ENCODE results near the gene SLX4. TPM values are rescaled to one million over a fixed set of nuclear protein-coding genes. Genes with fewer than 3 reads are reported as not detected.

Gene SLX4
- total RNA-seq, 1 experiment from 2014 or later = 15.5 TPM

DNA sequence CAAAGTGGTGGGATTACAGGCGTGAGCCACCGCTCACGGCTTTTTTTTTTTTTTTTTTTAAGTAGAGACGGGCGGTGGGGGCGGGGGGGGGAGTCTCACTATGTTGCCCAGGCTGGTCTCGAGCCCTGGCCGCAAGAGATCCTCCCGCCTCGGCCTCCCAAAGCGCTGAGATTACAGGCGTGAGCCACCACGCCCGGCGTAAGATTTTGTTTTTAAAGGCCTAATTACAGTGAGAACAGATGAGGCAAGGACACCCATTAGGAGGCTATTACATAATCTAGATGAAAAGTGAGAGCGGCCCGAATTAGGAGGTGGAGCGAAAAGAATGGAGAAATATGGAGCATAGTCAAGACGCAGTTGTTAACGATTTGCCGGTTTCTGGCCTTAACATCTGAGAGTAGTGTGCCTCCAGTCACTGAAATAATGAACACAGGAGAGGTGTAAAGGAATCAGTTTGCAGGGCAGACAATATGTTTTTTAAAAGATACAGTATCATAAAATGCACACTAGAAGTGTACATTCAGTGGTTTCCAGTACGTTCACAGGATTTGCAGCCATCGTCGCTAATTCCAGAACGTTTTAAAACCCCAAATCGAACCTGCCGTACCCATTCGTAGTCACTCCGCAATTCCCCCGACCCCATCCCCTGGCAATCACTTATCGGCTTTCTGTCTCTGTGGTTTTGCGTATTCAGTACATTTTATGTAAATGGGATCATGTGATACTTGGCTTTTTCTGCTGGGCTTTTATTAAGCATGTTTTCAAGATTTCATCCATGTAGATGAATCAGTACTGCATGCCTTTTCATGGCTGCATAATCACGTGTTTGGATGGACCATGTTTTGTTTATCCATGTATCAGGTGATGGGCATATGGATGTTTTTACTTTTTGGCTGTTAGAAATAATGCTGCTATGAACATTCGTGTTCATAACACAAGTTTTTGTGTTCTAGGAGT is 1.4 kb upstream of the SLX4 start:
- peaks cover 11% of the 10 kb centered on the region for H3K4me1 ChIP-seq (ENCODE audit: control insufficient read depth, insufficient read depth, low read length)
- peak overlapping the region; percentile 81 for H3K27ac ChIP-seq (ENCODE audit: low read length)
- no peaks in the 10 kb centered on the region for H3K27me3 ChIP-seq (ENCODE audit: control insufficient read depth, insufficient read depth, low read length)
- H3K36me3 ChIP-seq (ENCODE audit: control insufficient read depth, insufficient read depth, low read length) = peaks cover 3% of the 10 kb centered on the region; the same call in 1 of the 2 replicates
- TF ChIP-seq SIN3A (IDR thresholded peaks at IDR 0.05; ENCODE audit: borderline replicate concordance, insufficient read depth, low read depth, low read length) (no peak), TCF7L2 (IDR thresholded peaks at IDR 0.05; ENCODE audit: low read depth, low read length) (no peak), POLR2AphosphoS5 (IDR thresholded peaks at IDR 0.05; ENCODE audit: low read depth, low read length) (no peak)
- TF ChIP-seq, protein P1, sequence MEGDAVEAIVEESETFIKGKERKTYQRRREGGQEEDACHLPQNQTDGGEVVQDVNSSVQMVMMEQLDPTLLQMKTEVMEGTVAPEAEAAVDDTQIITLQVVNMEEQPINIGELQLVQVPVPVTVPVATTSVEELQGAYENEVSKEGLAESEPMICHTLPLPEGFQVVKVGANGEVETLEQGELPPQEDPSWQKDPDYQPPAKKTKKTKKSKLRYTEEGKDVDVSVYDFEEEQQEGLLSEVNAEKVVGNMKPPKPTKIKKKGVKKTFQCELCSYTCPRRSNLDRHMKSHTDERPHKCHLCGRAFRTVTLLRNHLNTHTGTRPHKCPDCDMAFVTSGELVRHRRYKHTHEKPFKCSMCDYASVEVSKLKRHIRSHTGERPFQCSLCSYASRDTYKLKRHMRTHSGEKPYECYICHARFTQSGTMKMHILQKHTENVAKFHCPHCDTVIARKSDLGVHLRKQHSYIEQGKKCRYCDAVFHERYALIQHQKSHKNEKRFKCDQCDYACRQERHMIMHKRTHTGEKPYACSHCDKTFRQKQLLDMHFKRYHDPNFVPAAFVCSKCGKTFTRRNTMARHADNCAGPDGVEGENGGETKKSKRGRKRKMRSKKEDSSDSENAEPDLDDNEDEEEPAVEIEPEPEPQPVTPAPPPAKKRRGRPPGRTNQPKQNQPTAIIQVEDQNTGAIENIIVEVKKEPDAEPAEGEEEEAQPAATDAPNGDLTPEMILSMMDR (IDR thresholded peaks at IDR 0.05) = no peak
- TF ChIP-seq, protein P2, sequence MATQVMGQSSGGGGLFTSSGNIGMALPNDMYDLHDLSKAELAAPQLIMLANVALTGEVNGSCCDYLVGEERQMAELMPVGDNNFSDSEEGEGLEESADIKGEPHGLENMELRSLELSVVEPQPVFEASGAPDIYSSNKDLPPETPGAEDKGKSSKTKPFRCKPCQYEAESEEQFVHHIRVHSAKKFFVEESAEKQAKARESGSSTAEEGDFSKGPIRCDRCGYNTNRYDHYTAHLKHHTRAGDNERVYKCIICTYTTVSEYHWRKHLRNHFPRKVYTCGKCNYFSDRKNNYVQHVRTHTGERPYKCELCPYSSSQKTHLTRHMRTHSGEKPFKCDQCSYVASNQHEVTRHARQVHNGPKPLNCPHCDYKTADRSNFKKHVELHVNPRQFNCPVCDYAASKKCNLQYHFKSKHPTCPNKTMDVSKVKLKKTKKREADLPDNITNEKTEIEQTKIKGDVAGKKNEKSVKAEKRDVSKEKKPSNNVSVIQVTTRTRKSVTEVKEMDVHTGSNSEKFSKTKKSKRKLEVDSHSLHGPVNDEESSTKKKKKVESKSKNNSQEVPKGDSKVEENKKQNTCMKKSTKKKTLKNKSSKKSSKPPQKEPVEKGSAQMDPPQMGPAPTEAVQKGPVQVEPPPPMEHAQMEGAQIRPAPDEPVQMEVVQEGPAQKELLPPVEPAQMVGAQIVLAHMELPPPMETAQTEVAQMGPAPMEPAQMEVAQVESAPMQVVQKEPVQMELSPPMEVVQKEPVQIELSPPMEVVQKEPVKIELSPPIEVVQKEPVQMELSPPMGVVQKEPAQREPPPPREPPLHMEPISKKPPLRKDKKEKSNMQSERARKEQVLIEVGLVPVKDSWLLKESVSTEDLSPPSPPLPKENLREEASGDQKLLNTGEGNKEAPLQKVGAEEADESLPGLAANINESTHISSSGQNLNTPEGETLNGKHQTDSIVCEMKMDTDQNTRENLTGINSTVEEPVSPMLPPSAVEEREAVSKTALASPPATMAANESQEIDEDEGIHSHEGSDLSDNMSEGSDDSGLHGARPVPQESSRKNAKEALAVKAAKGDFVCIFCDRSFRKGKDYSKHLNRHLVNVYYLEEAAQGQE (IDR thresholded peaks at IDR 0.05; ENCODE audit: insufficient read depth in 1 of 2, low read depth in 2 of 2, low read length in 1 of 2) = no peak
- no peak for DNase-seq (ENCODE audit: low read depth, low spot score)
- H3K9me3 ChIP-seq (ENCODE audit: control insufficient read depth, insufficient read depth, low read depth, low read length) = no peaks in the 10 kb centered on the region
- BruUV-seq (replicated peaks) = no TSS peak
- ATAC-seq = no peak
- ChIA-PET POLR2A (interaction anchor here (0.6 kb wide), 1 partner anchor 37 kb away, joined by 3 read pairs; no protein-coding TSS in a partner anchor), CTCF (no interaction called here)
- in situ Hi-C loops (cut with HindIII; ENCODE audit: low pct_unique_long_range_greater_than_20kb, low sequenced_read_pairs) (no loop called here), intact Hi-C loops (cut with micrococcal nuclease; ENCODE audit: unreplicated experiment) (no loop called here)
- H3K4me3 ChIP-seq (ENCODE audit: low read depth in 2 of 2, low read length in 2 of 2) = peak overlapping the region; percentile 57 to 96

DNA sequence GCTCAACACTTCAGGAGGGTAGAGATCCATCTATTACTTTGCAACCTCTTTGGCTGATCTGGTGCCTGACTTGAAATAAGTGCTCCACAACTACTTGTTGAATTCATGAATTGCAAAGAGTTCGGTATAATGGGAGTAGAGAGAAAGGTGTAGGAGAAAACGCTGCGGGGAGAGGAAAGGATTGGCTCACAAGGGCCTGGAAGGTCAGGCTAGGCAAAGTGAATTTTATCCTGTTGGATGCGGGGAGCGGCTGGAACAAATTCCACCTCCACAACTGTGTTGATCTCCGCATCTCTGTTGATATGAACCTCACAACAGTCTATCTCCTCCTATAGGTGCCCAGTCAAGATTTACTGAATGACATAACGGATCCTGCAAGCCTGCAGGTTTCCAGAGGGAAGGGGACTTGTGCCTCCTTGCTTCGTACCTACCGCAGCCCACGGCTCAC is 684 bp downstream of the SLX4 start:
- BruUV-seq (replicated peaks) = no TSS peak
- no peaks in the 10 kb centered on the region for H3K27me3 ChIP-seq (ENCODE audit: control insufficient read depth, insufficient read depth, low read length)
- ChIA-PET POLR2A (no interaction called here), CTCF (no interaction called here)
- in situ Hi-C loops (cut with HindIII; ENCODE audit: low pct_unique_long_range_greater_than_20kb, low sequenced_read_pairs) (no loop called here), intact Hi-C loops (cut with micrococcal nuclease; ENCODE audit: unreplicated experiment) (no loop called here)
- ATAC-seq (peak; percentile 43; the same call in 1 of the 2 replicates), DNase-seq (ENCODE audit: low read depth, low spot score) (no peak)
- H3K4me1 ChIP-seq (ENCODE audit: control insufficient read depth, insufficient read depth, low read length) = peaks cover 14% of the 10 kb centered on the region
- no peak for TF ChIP-seq TCF7L2 (IDR thresholded peaks at IDR 0.05; ENCODE audit: low read depth, low read length)
- TF ChIP-seq, protein P1 (IDR thresholded peaks at IDR 0.05) = no peak
- TF ChIP-seq, protein P2 (IDR thresholded peaks at IDR 0.05; ENCODE audit: insufficient read depth in 1 of 2, low read depth in 2 of 2, low read length in 1 of 2) = no peak
- TF ChIP-seq SIN3A (IDR thresholded peaks at IDR 0.05; ENCODE audit: borderline replicate concordance, insufficient read depth, low read depth, low read length) = no peak
- no peak for TF ChIP-seq POLR2AphosphoS5 (IDR thresholded peaks at IDR 0.05; ENCODE audit: low read depth, low read length)
- peak overlapping the region; percentile 57 to 90 for H3K4me3 ChIP-seq (ENCODE audit: low read depth in 2 of 2, low read length in 2 of 2)
- peaks cover 3% of the 10 kb centered on the region; the same call in 1 of the 2 replicates for H3K36me3 ChIP-seq (ENCODE audit: control insufficient read depth, insufficient read depth, low read length)
- H3K9me3 ChIP-seq (ENCODE audit: control insufficient read depth, insufficient read depth, low read depth, low read length) = no peaks in the 10 kb centered on the region
- peak overlapping the region; percentile 82 for H3K27ac ChIP-seq (ENCODE audit: low read length)
